CD4-positive, alpha-beta T cell treated with Interferon alpha-2 for 1 hour (primary cell): ENCODE results near the gene CEP70.
"Not testable (repeated sequence)": the region's sequence is repeated elsewhere in the genome, so short reads cannot be mapped to it uniquely, and the experiment has no call there.

Experiments used
- DNase-seq, 2 donors: peaks; one replicate each; pipeline ENCODE4 v3.0.0-alpha.2; 2020 to 2022

The CEP70 gene

GRCh38 chr3:138594150-138594934 lies at the start of gene CEP70:
Gene CEP70 (minus strand): TSS chr3:138594260. CDS start chr3:138572927, 21,333 bp downstream.
- peak; percentile 93 to 95 for DNase-seq

- DNase-seq = no peak
These were observed 48.8 kb upstream of the CEP70 start for GRCh38 chr3:138642927-138643253.

GRCh38 chr3:138642226-138642926 lies 48.3 kb upstream of the CEP70 start:
- DNase-seq = no peak

GRCh38 chr3:138640537-138640936 lies 46.5 kb upstream of the CEP70 start:
- DNase-seq = no peak

- DNase-seq = no peak
These were observed 44.6 kb upstream of the CEP70 start for GRCh38 chr3:138638641-138639040.

- DNase-seq = no peak
These were observed 35.5 kb upstream of the CEP70 start for GRCh38 chr3:138629526-138629925.

- DNase-seq = no peak
These were observed 31.8 kb upstream of the CEP70 start for GRCh38 chr3:138625707-138626365.

- no peak for DNase-seq
These were observed 30.5 kb upstream of the CEP70 start for GRCh38 chr3:138624518-138624917.

- no peak for DNase-seq
These were observed 26.4 kb upstream of the CEP70 start for GRCh38 chr3:138620431-138620830.

- no peak for DNase-seq
These were observed 21.4 kb upstream of the CEP70 start for GRCh38 chr3:138615462-138615861.

GRCh38 chr3:138609898-138610266 lies 15.8 kb upstream of the CEP70 start:
- DNase-seq = no peak

GRCh38 chr3:138608322-138609135 lies 14.5 kb upstream of the CEP70 start, which contains the start of gene FAIM:
Gene FAIM (plus strand): TSS chr3:138608771. CDS start chr3:138619727, 10,956 bp downstream.
- DNase-seq = peak; percentile 51 to 76

GRCh38 chr3:138604106-138604595 lies 10.1 kb upstream of the CEP70 start:
- not testable (repeated sequence) for DNase-seq

- DNase-seq = not testable (repeated sequence)
These were observed 7.6 kb upstream of the CEP70 start for GRCh38 chr3:138601661-138602060.

- DNase-seq = no peak
These were observed 6.2 kb upstream of the CEP70 start for GRCh38 chr3:138600100-138600745.

- no peak for DNase-seq
These were observed 4.5 kb upstream of the CEP70 start for GRCh38 chr3:138598534-138598933.

GRCh38 chr3:138597186-138597976 lies 3.3 kb upstream of the CEP70 start:
- DNase-seq = not testable (repeated sequence)

GRCh38 chr3:138594935-138595610 lies 1.0 kb upstream of the CEP70 start:
- DNase-seq = no peak

- no peak for DNase-seq
These were observed 441 bp downstream of the CEP70 start for GRCh38 chr3:138593488-138594149.

GRCh38 chr3:138591392-138591791 lies 2.7 kb downstream of the CEP70 start:
- DNase-seq = no peak
